Effector memory CD4-positive, alpha-beta T cell (primary cell): Measurements from ENCODE around the gene NR2F6.

Source experiments
- DNase-seq, 3 donors: peaks; one replicate each; pipeline ENCODE4 v3.0.0-alpha.2; 2020
- H3K27ac ChIP-seq: 2 replicates; pipeline ENCODE4 v1.7.0; 2013; ENCODE audit warnings: mild to moderate bottlenecking, low read length, moderate library complexity; ENCODE audit not compliant: insufficient read depth, poor library complexity, severe bottlenecking
- H3K27me3 ChIP-seq: replicated peaks from 2 replicates; pipeline ENCODE4 v1.7.0; 2013; ENCODE audit warnings: mild to moderate bottlenecking, low read length; ENCODE audit not compliant: insufficient read depth, control insufficient read depth, poor library complexity, severe bottlenecking
- H3K36me3 ChIP-seq: 2 replicates; pipeline ENCODE4 v1.7.0; 2013; ENCODE audit warnings: mild to moderate bottlenecking, low read length, moderate library complexity; ENCODE audit not compliant: control insufficient read depth, insufficient read depth
- H3K4me1 ChIP-seq: 2 replicates; pipeline ENCODE4 v1.7.0; 2013; ENCODE audit warnings: low read length, mild to moderate bottlenecking; ENCODE audit not compliant: control insufficient read depth, insufficient read depth, poor library complexity, severe bottlenecking
- H3K4me3 ChIP-seq: 2 replicates; pipeline ENCODE4 v1.7.0; 2013; ENCODE audit warnings: low read length, low read depth, mild to moderate bottlenecking; ENCODE audit not compliant: insufficient read depth, poor library complexity, severe bottlenecking
- H3K9me3 ChIP-seq: 2 replicates; pipeline ENCODE4 v1.7.0; 2013; ENCODE audit warnings: mild to moderate bottlenecking, low read length, moderate library complexity; ENCODE audit not compliant: control insufficient read depth

The NR2F6 gene

DNA sequence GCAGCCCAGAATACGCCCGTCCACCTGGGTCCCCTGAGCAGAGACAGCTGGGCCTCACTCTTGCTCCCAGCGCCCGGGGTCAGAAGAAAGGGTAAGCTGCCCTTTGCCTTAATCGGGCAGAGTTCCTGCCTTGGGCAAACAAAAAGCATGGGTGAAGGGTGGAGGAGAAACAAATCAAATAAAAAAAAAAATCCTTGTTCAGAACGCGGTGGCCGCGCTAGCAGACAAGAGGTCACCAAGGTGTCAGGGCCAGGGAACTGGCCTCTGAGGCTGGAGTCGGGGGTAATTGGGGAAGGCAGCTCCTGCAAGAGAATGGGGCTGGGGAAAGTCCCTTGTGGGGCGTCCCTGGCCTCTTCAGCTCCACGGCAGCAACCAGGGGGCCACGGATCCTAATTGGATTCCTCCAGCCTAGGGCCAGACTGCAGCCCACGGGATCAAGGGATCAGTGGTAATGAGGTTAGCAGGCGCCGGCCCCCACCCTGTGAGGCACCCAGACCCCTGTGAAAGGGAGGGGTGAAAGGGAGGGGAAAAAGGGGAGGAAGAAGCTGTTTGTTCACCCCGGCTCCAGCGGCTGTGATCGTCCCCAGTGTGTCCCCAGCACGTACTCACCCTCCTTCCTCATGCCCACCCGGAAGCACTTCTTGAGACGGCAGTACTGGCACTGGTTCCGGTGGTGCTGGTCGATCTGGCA, 5.5 kb downstream of the NR2F6 start:
- Histone ChIP-seq H3K4me1 (peaks cover 2% of the 10 kb centered on the region), H3K27me3 (no peaks in the 10 kb centered on the region), H3K27ac (no peak overlapping the region), H3K9me3 (no peaks in the 10 kb centered on the region), H3K4me3 (no peak overlapping the region), H3K36me3 (no peaks in the 10 kb centered on the region)
- DNase-seq, result no peak

- Histone ChIP-seq H3K4me3 (no peak overlapping the region), H3K4me1 (peaks cover 8% of the 10 kb centered on the region), H3K27ac (no peak overlapping the region), H3K27me3 (no peaks in the 10 kb centered on the region), H3K36me3 (no peaks in the 10 kb centered on the region), H3K9me3 (no peaks in the 10 kb centered on the region)
- no peak for DNase-seq
These were observed 7.7 kb downstream of the NR2F6 start for GRCh38 chr19:17237747-17238706.

- Histone ChIP-seq H3K4me3 (no peak overlapping the region), H3K9me3 (no peaks in the 10 kb centered on the region), H3K36me3 (no peaks in the 10 kb centered on the region), H3K4me1 (peaks cover 8% of the 10 kb centered on the region), H3K27me3 (no peaks in the 10 kb centered on the region), H3K27ac (no peak overlapping the region)
- DNase-seq, result no peak
These were observed 8.7 kb downstream of the NR2F6 start for GRCh38 chr19:17236811-17237543.

- peak overlapping the region; percentile 74 for H3K4me3 ChIP-seq
These were observed 9.5 kb downstream of the NR2F6 start for GRCh38 chr19:17235971-17236777.

DNA sequence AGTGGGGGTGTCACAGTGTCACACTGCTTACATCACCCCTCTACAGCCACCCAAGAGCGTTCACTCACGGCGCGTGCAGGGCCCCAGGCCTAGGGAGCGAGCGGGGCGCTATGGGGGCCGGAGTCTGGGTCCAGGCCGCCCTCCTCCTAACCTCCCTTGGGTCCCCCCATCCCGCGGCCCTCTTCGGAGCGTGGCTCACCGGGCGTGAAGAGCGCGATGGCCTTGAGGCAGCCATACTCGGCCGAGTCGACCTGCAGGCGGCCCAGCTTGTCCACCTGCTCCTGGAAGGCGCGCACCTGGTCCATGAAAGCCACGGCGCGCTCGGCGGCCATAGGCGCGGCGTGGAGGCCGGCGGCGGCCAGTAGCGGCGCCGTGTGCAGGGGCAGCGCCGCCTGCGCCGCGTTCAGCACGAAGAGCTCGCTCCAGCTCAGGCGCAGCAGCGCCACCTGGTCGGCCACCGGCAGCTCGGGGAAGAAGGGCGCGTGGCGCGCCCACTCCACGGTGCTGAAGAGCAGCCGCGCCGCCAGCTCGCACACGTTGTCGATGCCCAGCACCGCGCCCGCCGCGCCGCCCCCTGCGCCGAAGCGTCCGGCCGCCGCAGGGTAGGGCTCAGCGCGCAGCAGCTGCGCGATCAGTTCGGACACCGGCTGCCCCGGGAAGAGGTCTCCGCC, 10.3 kb downstream of the NR2F6 start:
- Histone ChIP-seq H3K9me3 (no peaks in the 10 kb centered on the region), H3K27ac (peak overlapping the region; percentile 55), H3K4me1 (peaks cover 8% of the 10 kb centered on the region), H3K36me3 (no peaks in the 10 kb centered on the region), H3K27me3 (no peaks in the 10 kb centered on the region), H3K4me3 (peak overlapping the region; percentile 74)
- DNase-seq, result peak; percentile 49 to 66 (median 53)

More at GRCh38 chr19:17235971-17236777, 9.5 kb downstream of the NR2F6 start:
- Histone ChIP-seq H3K27me3 (no peaks in the 10 kb centered on the region), H3K4me1 (peaks cover 8% of the 10 kb centered on the region), H3K27ac (no peak overlapping the region), H3K36me3 (no peaks in the 10 kb centered on the region), H3K9me3 (no peaks in the 10 kb centered on the region)
- peak in 1 of 3 donors; percentile 11 for DNase-seq

DNA sequence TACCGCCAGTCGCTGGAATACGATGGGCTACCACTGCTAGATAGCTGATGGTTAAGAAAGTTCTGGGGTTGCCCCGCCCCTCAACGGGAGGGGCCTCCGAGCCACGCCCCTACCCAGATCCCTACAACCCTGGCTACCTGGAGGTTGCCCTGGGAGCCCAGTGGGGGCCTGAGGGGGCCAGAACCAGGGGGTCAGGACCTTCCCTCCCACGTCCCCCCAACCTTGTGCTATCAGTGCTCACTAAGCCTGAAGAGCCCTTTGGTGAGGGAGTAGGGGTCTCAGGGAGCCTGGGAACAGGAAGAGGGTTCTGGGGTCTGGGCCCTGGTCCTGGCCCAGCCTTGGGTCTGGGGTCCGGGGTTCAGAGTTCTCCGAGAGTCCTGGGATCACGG, 10.8 kb downstream of the NR2F6 start:
- H3K27ac ChIP-seq, result peak overlapping the region; percentile 55
- H3K9me3 ChIP-seq, result no peaks in the 10 kb centered on the region
- H3K27me3 ChIP-seq, result no peaks in the 10 kb centered on the region
- peak in 2 of 3 donors; percentile 21 to 37 for DNase-seq
- peak overlapping the region; percentile 74 for H3K4me3 ChIP-seq
- H3K4me1 ChIP-seq, result peaks cover 8% of the 10 kb centered on the region
- no peaks in the 10 kb centered on the region for H3K36me3 ChIP-seq

DNA sequence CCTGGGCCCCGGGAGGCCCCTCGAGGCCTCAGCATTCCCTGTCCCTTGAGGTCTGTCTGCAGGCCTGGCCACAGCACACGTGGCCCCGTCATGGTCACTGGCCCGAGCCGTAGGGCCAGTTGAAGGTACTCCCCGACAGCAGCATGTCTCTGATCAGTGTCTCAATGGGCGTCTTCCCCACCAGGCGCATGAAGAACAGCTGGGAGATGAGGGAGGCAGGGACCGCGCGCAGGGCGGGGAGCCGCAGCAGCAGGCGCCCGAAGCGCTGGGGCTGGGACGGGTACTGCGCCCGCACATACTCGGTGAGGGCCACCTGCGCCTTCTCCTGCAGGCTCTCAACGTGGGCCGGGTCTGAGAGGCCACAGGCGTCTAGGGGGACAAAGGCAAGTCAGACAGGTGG, 13.5 kb downstream of the NR2F6 start:
- H3K36me3 ChIP-seq, result no peaks in the 10 kb centered on the region
- H3K4me3 ChIP-seq, result no peak overlapping the region
- no peak overlapping the region for H3K27ac ChIP-seq
- H3K27me3 ChIP-seq, result no peaks in the 10 kb centered on the region
- H3K4me1 ChIP-seq, result peaks cover 8% of the 10 kb centered on the region
- no peak for DNase-seq
- no peaks in the 10 kb centered on the region for H3K9me3 ChIP-seq

- Histone ChIP-seq H3K27ac (no peak overlapping the region), H3K4me1 (peaks cover 13% of the 10 kb centered on the region), H3K9me3 (no peaks in the 10 kb centered on the region), H3K27me3 (no peaks in the 10 kb centered on the region), H3K4me3 (no peak overlapping the region), H3K36me3 (no peaks in the 10 kb centered on the region)
- DNase-seq, result no peak
These were observed 15.8 kb downstream of the NR2F6 start for GRCh38 chr19:17229890-17230289.

DNA sequence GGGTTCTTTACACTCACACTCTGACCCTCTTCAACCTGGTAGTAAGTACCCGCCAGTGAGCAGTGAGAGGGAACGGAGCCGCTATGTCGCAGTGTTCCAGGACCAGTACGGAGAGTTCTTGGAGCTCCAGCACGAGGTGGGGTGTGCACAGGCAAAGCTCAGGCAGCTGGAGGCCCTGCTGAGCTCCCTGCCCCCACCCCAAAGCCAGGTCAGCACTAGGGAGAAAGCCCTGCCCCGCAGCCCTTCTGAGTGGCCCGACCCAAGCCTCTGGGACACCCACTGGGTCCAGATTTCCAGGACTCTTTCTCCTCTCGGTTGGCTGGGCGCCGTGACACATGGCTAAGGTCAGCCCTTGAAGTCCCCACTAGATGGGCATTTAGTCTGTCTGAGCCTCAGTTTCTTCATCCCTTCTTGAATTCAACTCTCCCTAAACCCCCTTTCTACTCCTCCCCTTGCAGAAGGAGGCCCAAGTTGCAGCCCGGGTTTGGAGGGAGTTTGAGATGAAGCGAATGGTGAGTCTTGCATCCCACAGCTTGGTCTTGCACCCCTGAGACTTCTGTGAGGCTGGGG, 17.8 kb downstream of the NR2F6 start:
- H3K4me1 ChIP-seq, result peaks cover 9% of the 10 kb centered on the region
- no peaks in the 10 kb centered on the region for H3K9me3 ChIP-seq
- H3K36me3 ChIP-seq, result no peaks in the 10 kb centered on the region
- no peaks in the 10 kb centered on the region for H3K27me3 ChIP-seq
- no peak for DNase-seq
- no peak overlapping the region for H3K4me3 ChIP-seq
- no peak overlapping the region for H3K27ac ChIP-seq
